PC-9 (cell line): ENCODE results near the gene C13orf46. TPM values are rescaled to one million over a fixed set of nuclear protein-coding genes. Genes with fewer than 3 reads are reported as not detected.

Source experiments
- BruUV-seq: library from RNA; stranded (reverse); fragments of 400-500 nt; replicated peaks from 2 replicates; lab custom pipeline; 2021; lab: Mats Ljungman, UMichigan
- CTCF ChIA-PET: fragments of 300-600 bp; sonication (Branson Sonifier 250); formaldehyde crosslinking; loops from one replicate; lab custom pipeline; 2022; ENCODE audit warnings: antibody characterized with exemption; lab: Charles Lee
- POLR2A ChIA-PET: fragments of 300-600 bp; sonication (Branson Sonifier 250); formaldehyde crosslinking; loops from one replicate; lab custom pipeline; 2022; ENCODE audit warnings: antibody characterized with exemption; ENCODE audit not compliant: unreplicated experiment; lab: Charles Lee
- DNase-seq, 2 experiments: peaks; one replicate each; pipeline versions ENCODE4 v3.0.0 to v3.0.0-alpha.2; 2015 to 2022; ENCODE audit warnings: mixed read lengths in 1 of 2
- H2AFZ ChIP-seq: fragments of 200-600 bp; sonication (generic); 2 replicates; pipeline ENCODE4 v1.8.1; 2017; ENCODE audit warnings: antibody characterized with exemption
- H3F3A ChIP-seq: fragments of 200-600 bp; sonication (generic); 2 replicates; pipeline ENCODE4 v1.8.1; 2017; ENCODE audit warnings: antibody characterized with exemption, mild to moderate bottlenecking, low read depth; ENCODE audit not compliant: insufficient read depth
- H3K27ac ChIP-seq: fragments of 200-600 bp; sonication (generic); 2 replicates; pipeline ENCODE4 v1.6.1; 2016; ENCODE audit warnings: mixed run types
- H3K27me3 ChIP-seq: fragments of 200-600 bp; sonication (generic); 2 replicates; pipeline ENCODE4 v1.6.1; 2016; ENCODE audit warnings: low read depth, mixed run types; ENCODE audit not compliant: insufficient read depth
- H3K36me3 ChIP-seq: fragments of 200-600 bp; sonication (generic); 2 replicates; pipeline ENCODE4 v1.6.1; 2016; ENCODE audit warnings: low read depth, mixed run types
- H3K4me1 ChIP-seq: fragments of 200-600 bp; sonication (generic); replicated peaks from 2 replicates; pipeline ENCODE4 v1.6.1; 2016; ENCODE audit warnings: mixed run types; ENCODE audit not compliant: insufficient read depth
- H3K4me2 ChIP-seq: fragments of 200-600 bp; sonication (generic); 2 replicates; pipeline ENCODE4 v1.6.1; 2017; ENCODE audit warnings: mixed run types
- H3K4me3 ChIP-seq: fragments of 200-600 bp; sonication (generic); 2 replicates; pipeline ENCODE4 v1.6.1; 2016; ENCODE audit warnings: mixed run types
- H3K79me2 ChIP-seq: fragments of 200-600 bp; sonication (generic); 2 replicates; pipeline ENCODE4 v1.6.1; 2017; ENCODE audit warnings: low read depth, mixed run types
- H3K9me2 ChIP-seq: fragments of 200-600 bp; sonication (generic); 2 replicates; pipeline ENCODE4 v1.8.1; 2017; ENCODE audit warnings: mild to moderate bottlenecking; ENCODE audit not compliant: insufficient read depth
- H3K9me3 ChIP-seq: fragments of 200-600 bp; sonication (generic); 2 replicates; pipeline ENCODE4 v1.8.1; 2016; ENCODE audit warnings: low read depth; ENCODE audit not compliant: insufficient read depth
- H4K20me1 ChIP-seq: fragments of 200-600 bp; sonication (generic); 2 replicates; pipeline ENCODE4 v1.8.1; 2017; ENCODE audit not compliant: insufficient read depth
- CTCF ChIP-seq: fragments of 200-600 bp; sonication (generic); conservative IDR thresholded peaks from 2 replicates; pipeline ENCODE4 v1.6.1; 2017; ENCODE audit warnings: mixed run types, antibody characterized with exemption, mild to moderate bottlenecking, moderate library complexity
- EZH2 ChIP-seq: fragments of 200-600 bp; sonication (generic); IDR thresholded peaks from 2 replicates; pipeline ENCODE4 v1.8.0; 2017; ENCODE audit warnings: antibody characterized with exemption, low read depth
- intact Hi-C: fragments of 100-400 bp; cut with micrococcal nuclease; formaldehyde crosslinking; loops from one replicate; pipeline ENCODE4 v1.10.0; 2022; ENCODE audit not compliant: unreplicated experiment
- total RNA-seq: library from RNA; stranded (reverse); gene quantifications from 2 replicates; pipeline ENCODE4 v1.2.3, GENCODE V29; 2021

C13orf46 gene
- total RNA-seq, 1 experiment from 2014 or later = 1.5 TPM

- DNase-seq = peak; percentile 74 to 78
- H2AFZ ChIP-seq = no peak overlapping the region
- CTCF ChIA-PET = no interaction called here
Measured at GRCh38 chr13:113969973-113970611, 3.8 kb downstream of the C13orf46 start.

DNA sequence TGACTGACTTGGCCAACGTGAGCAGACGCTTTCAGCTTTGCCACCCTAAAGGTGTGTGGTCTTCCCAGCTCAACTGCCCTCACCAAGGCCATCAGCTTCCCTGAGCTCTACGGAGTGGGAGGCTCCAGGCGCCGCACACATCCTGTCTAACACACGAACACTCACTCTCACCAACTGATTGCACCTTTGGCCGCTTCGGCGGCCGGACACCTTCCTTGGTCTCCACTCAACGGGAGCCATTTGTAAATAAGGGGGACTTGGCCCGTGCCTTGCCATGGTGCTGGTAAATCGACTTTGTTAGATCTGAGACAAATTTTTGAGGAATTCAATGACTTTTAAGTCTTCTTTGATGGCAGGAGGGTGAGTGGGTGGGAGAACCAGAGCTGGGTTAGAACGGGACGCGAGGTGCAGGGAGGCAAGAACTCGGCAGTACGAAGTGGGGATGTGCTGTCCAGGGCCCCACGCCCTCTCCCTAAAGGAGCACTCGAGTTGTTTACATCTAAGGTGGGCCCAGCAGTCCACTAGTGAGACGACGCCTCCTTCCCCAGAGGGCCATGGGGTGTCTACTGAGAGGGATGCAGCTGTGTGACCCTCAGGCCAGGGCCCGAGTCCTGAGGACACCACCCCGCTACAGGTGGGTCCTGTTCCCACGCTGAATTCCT, 4.4 kb downstream of the C13orf46 start:
- no peak for DNase-seq
- Histone ChIP-seq H3K9me2 (no peaks in the 10 kb centered on the region), H3K4me3 (no peak overlapping the region), H3K27ac (peak overlapping the region; percentile 94), H3K27me3 (no peaks in the 10 kb centered on the region), H3K36me3 (no peaks in the 10 kb centered on the region), H2AFZ (no peak overlapping the region), H3F3A (peaks cover 15% of the 10 kb centered on the region; the same call in 1 of the 2 replicates), H3K4me2 (0 out of 2 replicates have a peak overlapping the region, but pooled peaks have one; percentile 73), H4K20me1 (no peaks in the 10 kb centered on the region), H3K79me2 (no peaks in the 10 kb centered on the region), H3K4me1 (peaks cover 30% of the 10 kb centered on the region), H3K9me3 (no peaks in the 10 kb centered on the region)
- intact Hi-C loops = no loop called here
- TF ChIP-seq CTCF (no peak), EZH2 (no peak)
- ChIA-PET CTCF (no interaction called here), POLR2A (no interaction called here)
- no TSS peak for BruUV-seq

More at GRCh38 chr13:113969973-113970611, 3.8 kb downstream of the C13orf46 start:
- TF ChIP-seq CTCF (no peak), EZH2 (no peak)
- Histone ChIP-seq H3K4me2 (peak overlapping the region; percentile 73), H3K4me3 (no peak overlapping the region; the same call in 1 of the 2 replicates), H3K27me3 (no peaks in the 10 kb centered on the region), H3K27ac (peak overlapping the region; percentile 94), H3K9me2 (no peaks in the 10 kb centered on the region), H3K4me1 (peaks cover 30% of the 10 kb centered on the region), H3F3A (peaks cover 15% of the 10 kb centered on the region; the same call in 1 of the 2 replicates), H3K9me3 (no peaks in the 10 kb centered on the region), H4K20me1 (no peaks in the 10 kb centered on the region), H3K79me2 (no peaks in the 10 kb centered on the region), H3K36me3 (no peaks in the 10 kb centered on the region)
- intact Hi-C loops = loop anchor here (2.0 to 5.0 kb wide), 2 partner anchors 95 to 162 kb away; partner anchors contain the start of gene RASA3
- BruUV-seq = no TSS peak
- POLR2A ChIA-PET = no interaction called here

DNA sequence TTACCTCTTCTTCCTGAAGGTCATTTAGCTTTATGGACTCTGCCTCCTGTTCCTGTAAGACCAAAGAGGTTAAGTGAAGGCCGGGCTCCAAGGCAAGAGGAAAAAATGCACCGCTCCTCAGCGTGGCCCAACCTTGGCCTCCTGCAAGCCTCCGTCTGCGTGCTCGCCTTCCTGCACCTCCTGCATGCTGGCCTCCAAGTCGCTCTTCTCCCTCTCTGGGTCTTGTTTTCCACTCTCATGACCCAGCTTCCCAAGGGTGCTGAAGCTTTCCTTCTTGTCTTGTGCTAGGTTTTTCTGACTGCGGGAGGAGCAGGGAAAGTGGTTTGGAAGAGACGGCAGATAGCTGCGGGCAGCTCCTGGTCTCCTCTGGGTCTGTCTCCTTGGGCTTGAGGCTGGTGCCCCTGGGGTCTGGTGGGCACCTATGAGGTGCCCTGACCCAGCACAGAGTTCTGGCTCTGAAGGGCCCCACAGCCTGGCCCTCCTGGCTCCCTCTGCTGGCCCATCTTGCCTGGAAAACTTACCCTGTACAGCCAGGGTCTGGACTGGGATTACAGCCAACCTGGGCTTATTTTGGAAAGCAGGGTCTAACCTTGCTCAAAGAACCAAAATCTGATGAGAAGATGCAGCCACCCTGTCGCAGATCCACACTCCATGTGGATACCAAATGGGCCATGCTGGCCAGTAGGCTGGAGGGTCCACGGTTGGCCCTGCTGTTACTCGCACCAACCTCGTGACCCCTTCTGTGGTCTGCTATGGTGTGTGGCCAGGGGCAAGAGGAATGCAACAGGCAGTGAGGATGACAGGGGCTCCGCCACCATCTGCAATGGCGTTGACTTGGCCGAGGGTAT, 5.2 kb downstream of the C13orf46 start:
- Histone ChIP-seq H3K27me3 (no peaks in the 10 kb centered on the region), H3K27ac (no peak overlapping the region), H3K79me2 (no peaks in the 10 kb centered on the region), H3K9me2 (no peaks in the 10 kb centered on the region), H2AFZ (no peak overlapping the region), H4K20me1 (no peaks in the 10 kb centered on the region), H3F3A (peaks cover 15% of the 10 kb centered on the region; the same call in 1 of the 2 replicates), H3K4me3 (no peak overlapping the region), H3K9me3 (no peaks in the 10 kb centered on the region), H3K36me3 (no peaks in the 10 kb centered on the region), H3K4me1 (peaks cover 30% of the 10 kb centered on the region), H3K4me2 (no peak overlapping the region)
- POLR2A ChIA-PET = no interaction called here
- no peak; the same call in 1 of the 2 replicates for TF ChIP-seq CTCF
- TF ChIP-seq EZH2 = no peak
- CTCF ChIA-PET = no interaction called here
- BruUV-seq = no TSS peak
- intact Hi-C loops = no loop called here
- DNase-seq = no peak
